SK-N-SH treated with all-trans-retinoic acid at 6 μM for 48 hours (cell line): ENCODE data around the gene SYNE2.

Experiments used
- PPARA ChIP-seq: fragments of 250-450 bp; sonication (Bioruptor Pico); IDR thresholded peaks from 2 replicates; pipeline ENCODE4 v1.5.0; 2020; ENCODE audit warnings: mild to moderate bottlenecking, borderline replicate concordance
- ZFP30 ChIP-seq: fragments of 450-650 bp; formaldehyde crosslinking; IDR thresholded peaks from 2 replicates; pipeline ENCODE4 v1.5.0; 2022; ENCODE audit warnings: mild to moderate bottlenecking, moderate library complexity

GRCh38 chr14:63922696-63923421, 70.1 kb downstream of the SYNE2 start:
- TF ChIP-seq PPARA (CRISPR knock-in tag) (no peak), ZFP30 (CRISPR knock-in tag) (no peak)
